B cell (primary cell): ENCODE results near the gene GJE1. TPM values are rescaled to one million over a fixed set of nuclear protein-coding genes. Genes with fewer than 3 reads are reported as not detected.

Source experiments
- ATAC-seq: fragments of 200-7000 bp; cut with Tn5 transposase; one replicate; pipeline ENCODE4 v1.10.0; 2021; ENCODE audit warnings: low read depth, mild to moderate bottlenecking, moderate number of reproducible peaks, moderate library complexity
- CTCF ChIA-PET: fragments of 350-600 bp; sonication (Branson Sonifier 250); formaldehyde crosslinking; loops from one replicate; lab custom pipeline; 2021; ENCODE audit warnings: antibody characterized with exemption, inconsistent platforms; lab: Charles Lee
- POLR2A ChIA-PET: fragments of 350-600 bp; sonication (Branson Sonifier 250); formaldehyde crosslinking; loops from one replicate; lab custom pipeline; 2021; ENCODE audit warnings: antibody characterized with exemption; lab: Charles Lee
- DNase-seq: peaks from one replicate; pipeline ENCODE4 v3.0.0; 2013
- H2AFZ ChIP-seq: 2 replicates; pipeline ENCODE4 v1.6.1; 2012; ENCODE audit warnings: mild to moderate bottlenecking, low read depth, low read length; ENCODE audit not compliant: insufficient read depth, poor library complexity, severe bottlenecking
- H3K27ac ChIP-seq, 2 donors: 1 replicate in 1 of 2; 2 replicates in 1 of 2; pipeline ENCODE4 v1.5.1; 2012 to 2013; ENCODE audit warnings: low read length in 2 of 2, mild to moderate bottlenecking in 2 of 2, moderate library complexity in 1 of 2
- H3K27me3 ChIP-seq, 4 experiments: fragments of 200-600 bp in 1 of 4; sonication (generic) in 1 of 4; replicated peaks in 1 of 4; 1 replicate in 2 of 4; 2 replicates in 2 of 4; pipeline versions ENCODE4 v1.6.1 to v1.7.0; 2013 to 2016; ENCODE audit warnings: low read length in 3 of 4, mild to moderate bottlenecking in 2 of 4, mixed read lengths in 1 of 4, moderate library complexity in 1 of 4; ENCODE audit not compliant: insufficient read depth in 4 of 4, control insufficient read depth in 3 of 4; ENCODE audit errors: control extremely low read depth in 1 of 4
- H3K36me3 ChIP-seq, 2 experiments: replicated peaks in 1 of 2; 1 replicate in 1 of 2; 2 replicates in 1 of 2; pipeline versions ENCODE4 v1.6.1 to v1.7.1; 2013; ENCODE audit warnings: low read length in 1 of 2; ENCODE audit not compliant: insufficient read depth in 2 of 2, control insufficient read depth in 1 of 2; ENCODE audit errors: control extremely low read depth in 1 of 2, extremely low read depth in 1 of 2
- H3K4me1 ChIP-seq, 2 donors: fragments of 200-600 bp in 1 of 2; sonication (generic) in 1 of 2; 1 replicate in 1 of 2; 2 replicates in 1 of 2; pipeline versions ENCODE4 v1.5.1 to v1.6.1; 2013 to 2017; ENCODE audit warnings: low read length in 2 of 2; ENCODE audit not compliant: control insufficient read depth in 2 of 2, insufficient read depth in 2 of 2
- H3K4me2 ChIP-seq: replicated peaks from 2 replicates; pipeline ENCODE3; 2012; ENCODE audit warnings: mild to moderate bottlenecking, low read depth, low read length; ENCODE audit not compliant: poor library complexity, severe bottlenecking
- H3K4me3 ChIP-seq, 5 experiments: fragments of 200-600 bp in 1 of 5; sonication (generic) in 1 of 5; 1 replicate in 3 of 5; 2 replicates in 2 of 5; pipeline versions ENCODE4 v1.5.1 to v1.7.0; 2011 to 2016; ENCODE audit warnings: low read length in 4 of 5, mild to moderate bottlenecking in 4 of 5, low read depth in 2 of 5, control low read depth in 1 of 5, moderate library complexity in 1 of 5; ENCODE audit not compliant: insufficient read depth in 1 of 5; ENCODE audit errors: control extremely low read depth in 1 of 5, extremely low read depth in 1 of 5
- H3K79me2 ChIP-seq: fragments of 200-600 bp; sonication (generic); one replicate; pipeline ENCODE4 v1.6.0; 2016; ENCODE audit warnings: low read length; ENCODE audit not compliant: control insufficient read depth, insufficient read depth
- H3K9ac ChIP-seq: fragments of 200-600 bp; sonication (generic); 2 replicates; pipeline ENCODE4 v1.6.1; 2017; ENCODE audit warnings: mild to moderate bottlenecking, low read length, moderate library complexity
- H3K9me3 ChIP-seq, 3 donors: one replicate each; pipeline versions ENCODE4 v1.6.1 to v1.7.1; 2013; ENCODE audit warnings: low read length in 2 of 3; ENCODE audit not compliant: control insufficient read depth in 2 of 3, insufficient read depth in 1 of 3; ENCODE audit errors: control extremely low read depth in 1 of 3
- H4K20me1 ChIP-seq: 2 replicates; pipeline ENCODE4 v1.6.0; 2012; ENCODE audit warnings: mild to moderate bottlenecking, low read length; ENCODE audit not compliant: insufficient read depth, control insufficient read depth, poor library complexity, severe bottlenecking
- H3K27ac Mint-ChIP-seq: one replicate; pipeline ENCODE4 v1.8.0; 2021; ENCODE audit warnings: mixed read lengths
- H3K27me3 Mint-ChIP-seq: one replicate; pipeline ENCODE4 v1.8.0; 2021; ENCODE audit warnings: mixed read lengths
- H3K4me1 Mint-ChIP-seq: one replicate; pipeline ENCODE4 v1.8.0; 2021; ENCODE audit warnings: mixed read lengths
- H3K4me3 Mint-ChIP-seq: one replicate; pipeline ENCODE4 v1.8.0; 2021; ENCODE audit warnings: mixed read lengths
- H3K9me3 Mint-ChIP-seq: one replicate; pipeline ENCODE4 v1.8.0; 2022; ENCODE audit warnings: mixed read lengths; ENCODE audit not compliant: insufficient read depth
- CTCF ChIP-seq: fragments of 200-600 bp; IDR thresholded peaks from one replicate; pipeline ENCODE4 v1.8.0; 2022; ENCODE audit warnings: antibody characterized with exemption, mild to moderate bottlenecking
- EZH2 ChIP-seq: IDR thresholded peaks from 2 replicates; pipeline ENCODE4 v1.6.1; 2012; ENCODE audit warnings: borderline replicate concordance, low read depth, mild to moderate bottlenecking, moderate library complexity, low read length; ENCODE audit not compliant: insufficient read depth, poor library complexity, severe bottlenecking
- WGBS: methylation state at CpG from one replicate; pipeline ENCODE4 v1.1.5; 2013; ENCODE audit warnings: missing lambda C conversion rate; ENCODE audit not compliant: insufficient coverage; 5-methylcytosine and 5-hydroxymethylcytosine counted together
- intact Hi-C: fragments of 100-400 bp; cut with micrococcal nuclease; formaldehyde crosslinking; loops from one replicate; pipeline ENCODE4 v1.10.0; 2022
- polyA plus RNA-seq: library from polyadenylated mRNA; depleted of rRNA; stranded (reverse); fragments of >200 nt; gene quantifications from 2 replicates; pipeline ENCODE4 v1.2.3, GENCODE V29; 2012
- total RNA-seq, 2 donors: library from RNA; stranded (reverse); fragments of 120-200 nt in 1 of 2; gene quantifications; 1 replicate in 1 of 2; 2 replicates in 1 of 2; pipeline versions ENCODE4 v1.2.3 to v1.2.4, GENCODE V29; 2013 to 2022

Gene GJE1
- total and polyA plus RNA-seq, 2 donors (not counting 1 experiment from before 2014, with no cell fraction given): not detected

- H3K9ac ChIP-seq: no peak overlapping the region
- H3K27me3 ChIP-seq: no peaks in the 10 kb centered on the region
- WGBS: no CpG with 5 or more reads among the region's 1 CpG
- H3K4me1 Mint-ChIP-seq: peaks cover 46% of the 10 kb centered on the region
- H3K27ac ChIP-seq: no peak overlapping the region
- peaks cover 0 to 9% of the 10 kb centered on the region in 2 donors for H3K4me1 ChIP-seq
- POLR2A ChIA-PET: no interaction called here
- peaks cover 94% of the 10 kb centered on the region for H3K79me2 ChIP-seq
- ATAC-seq: no peak
- intact Hi-C loops: no loop called here
- no peak for DNase-seq
- H3K4me3 Mint-ChIP-seq: no peak overlapping the region
- no peak overlapping the region for H3K27ac Mint-ChIP-seq
- no peak overlapping the region for H3K4me3 ChIP-seq
- H3K27me3 Mint-ChIP-seq: no peaks in the 10 kb centered on the region
- H3K36me3 ChIP-seq: peaks cover 0 to 5% of the 10 kb centered on the region in 2 experiments
- peaks cover 65% of the 10 kb centered on the region for H4K20me1 ChIP-seq
- no peaks in the 10 kb centered on the region for H3K9me3 ChIP-seq
- no peak overlapping the region for H2AFZ ChIP-seq
- no peak for TF ChIP-seq EZH2
- TF ChIP-seq CTCF: no peak
- no peak overlapping the region for H3K4me2 ChIP-seq
- CTCF ChIA-PET: interaction anchor here (1.3 kb wide), 1 partner anchor 9 kb away, joined by 3 read pairs; no protein-coding TSS in a partner anchor
- no peaks in the 10 kb centered on the region for H3K9me3 Mint-ChIP-seq
Observed at GRCh38 chr6:142154336-142154735, 21.6 kb downstream of the GJE1 start.

GRCh38 chr6:142155091-142155490, 22.4 kb downstream of the GJE1 start:
- Mint-ChIP-seq H3K27ac (no peak overlapping the region), H3K4me1 (peaks cover 45% of the 10 kb centered on the region), H3K9me3 (no peaks in the 10 kb centered on the region), H3K4me3 (no peak overlapping the region), H3K27me3 (no peaks in the 10 kb centered on the region)
- H3K79me2 ChIP-seq: peaks cover 95% of the 10 kb centered on the region
- H3K4me2 ChIP-seq: no peak overlapping the region
- H3K36me3 ChIP-seq: peaks cover 0 to 5% of the 10 kb centered on the region in 2 experiments
- no peaks in the 10 kb centered on the region for H3K9me3 ChIP-seq
- DNase-seq (no peak), ATAC-seq (no peak)
- intact Hi-C loops: no loop called here
- TF ChIP-seq EZH2: no peak
- TF ChIP-seq CTCF: no peak
- no peak overlapping the region for H3K4me3 ChIP-seq
- H3K27ac ChIP-seq: no peak overlapping the region
- no peaks in the 10 kb centered on the region for H3K27me3 ChIP-seq
- whole genome bisulfite sequencing: 100% methylated on average over 2 of the region's 3 CpGs
- ChIA-PET CTCF (no interaction called here), POLR2A (no interaction called here)
- peaks cover 72% of the 10 kb centered on the region for H4K20me1 ChIP-seq
- no peak overlapping the region for H2AFZ ChIP-seq
- H3K9ac ChIP-seq: no peak overlapping the region
- H3K4me1 ChIP-seq: peaks cover 0 to 9% of the 10 kb centered on the region in 2 donors
